Ascending aorta (tissue), 2 donors: Measurements from ENCODE around the gene EVI5L. TPM values are rescaled to one million over a fixed set of nuclear protein-coding genes. Genes with fewer than 3 reads are reported as not detected.

ENCODE experiments used
- DNase-seq, 2 donors: peaks; one replicate each; pipeline ENCODE4 v3.0.0-alpha.2; 2019; ENCODE audit warnings: low spot score in 2 of 2
- H3K27ac ChIP-seq, 2 donors: fragments of 200-600 bp; sonication (generic); one replicate each; pipeline ENCODE4 v1.5.1; 2016 to 2017; ENCODE audit warnings: mild to moderate bottlenecking in 1 of 2
- H3K27me3 ChIP-seq: fragments of 200-600 bp; sonication (generic); one replicate; pipeline ENCODE4 v1.5.1; 2017
- H3K36me3 ChIP-seq, 2 donors: fragments of 200-600 bp; sonication (generic); one replicate each; pipeline ENCODE4 v1.5.1; 2016
- H3K4me1 ChIP-seq, 2 donors: fragments of 200-600 bp; sonication (generic); one replicate each; pipeline ENCODE4 v1.5.1; 2016 to 2017; ENCODE audit warnings: mild to moderate bottlenecking in 1 of 2
- H3K4me3 ChIP-seq, 2 donors: fragments of 200-600 bp; sonication (generic); one replicate each; pipeline ENCODE4 v1.5.1; 2016 to 2017; ENCODE audit warnings: mild to moderate bottlenecking in 1 of 2
- H3K9me3 ChIP-seq, 2 donors: fragments of 200-600 bp; sonication (generic); one replicate each; pipeline ENCODE4 v1.5.1; 2016
- CTCF ChIP-seq, 3 experiments: fragments of 200-600 bp in 2 of 3; fragments of 450-650 bp in 1 of 3; sonication (generic) in 2 of 3; IDR thresholded peaks; one replicate each; pipeline ENCODE4 v1.5.1; 2016 to 2019; ENCODE audit warnings: antibody characterized with exemption in 3 of 3, mild to moderate bottlenecking in 1 of 3, moderate library complexity in 1 of 3
- intact Hi-C: fragments of 100-400 bp; cut with DNase I; formaldehyde crosslinking; loops from one replicate; pipeline ENCODE4 v1.15.1; 2023
- total RNA-seq: library from RNA; depleted of rRNA; stranded (reverse); fragments of >200 nt; gene quantifications from one replicate; pipeline ENCODE4 v1.1.0, GENCODE V29; 2016

Gene EVI5L
- total RNA-seq, 1 donor from 2014 or later: 27.7 TPM

- Histone ChIP-seq H3K27me3 (no peaks in the 10 kb centered on the region), H3K4me3 (peak overlapping the region; percentile 20 to 21), H3K9me3 (no peaks in the 10 kb centered on the region), H3K36me3 (peaks cover 6 to 22% of the 10 kb centered on the region in 2 donors), H3K27ac (no peak overlapping the region), H3K4me1 (no peaks in the 10 kb centered on the region)
- DNase-seq: no peak
- intact Hi-C loops: no loop called here
- TF ChIP-seq CTCF (IDR thresholded peaks at IDR 0.05): no peak
Measured at GRCh38 chr19:7862413-7862951, 32.5 kb downstream of the EVI5L start.

- no peak overlapping the region for H3K4me3 ChIP-seq
- no peak overlapping the region for H3K27ac ChIP-seq
- no peak for DNase-seq
- H3K4me1 ChIP-seq: peaks cover under 1 to 1% of the 10 kb centered on the region in 2 donors
- no peaks in the 10 kb centered on the region for H3K9me3 ChIP-seq
- no peak for TF ChIP-seq CTCF (IDR thresholded peaks at IDR 0.05)
- H3K27me3 ChIP-seq: peaks cover under 1% of the 10 kb centered on the region
- intact Hi-C loops: no loop called here
- peaks cover 6 to 14% of the 10 kb centered on the region in 2 donors for H3K36me3 ChIP-seq
Measured at GRCh38 chr19:7863157-7863970, 33.3 kb downstream of the EVI5L start.

GRCh38 chr19:7863971-7864689 lies 34.1 kb downstream of the EVI5L start:
- intact Hi-C loops: no loop called here
- peaks cover 7 to 9% of the 10 kb centered on the region in 2 donors for H3K4me1 ChIP-seq
- no peak overlapping the region for H3K27ac ChIP-seq
- no peak for DNase-seq
- no peak for TF ChIP-seq CTCF (IDR thresholded peaks at IDR 0.05)
- H3K9me3 ChIP-seq: no peaks in the 10 kb centered on the region
- H3K36me3 ChIP-seq: peaks cover 6 to 13% of the 10 kb centered on the region in 2 donors
- H3K27me3 ChIP-seq: peaks cover 4% of the 10 kb centered on the region
- no peak overlapping the region for H3K4me3 ChIP-seq

DNA sequence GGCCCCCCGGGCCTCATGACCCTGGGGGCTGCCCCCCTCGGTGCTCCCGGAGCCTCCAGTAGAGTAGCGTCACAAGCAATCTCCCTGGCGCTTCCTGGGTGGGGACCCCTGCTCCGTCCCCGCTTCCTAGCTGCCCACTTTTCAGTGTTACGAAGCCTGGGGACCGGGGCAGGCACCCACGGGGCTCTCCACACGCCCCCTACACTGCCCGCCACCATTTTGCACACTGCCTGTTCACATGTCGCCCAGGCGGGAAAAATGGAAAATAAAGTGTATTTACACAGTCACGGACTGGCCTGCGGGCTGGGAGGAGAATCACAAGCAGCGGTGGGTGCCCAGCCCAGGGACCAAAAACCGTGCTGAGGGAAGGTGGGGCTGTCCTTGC lies 34.7 kb downstream of the EVI5L start:
- no peak overlapping the region for H3K27ac ChIP-seq
- DNase-seq: no peak
- peaks cover 6 to 10% of the 10 kb centered on the region in 2 donors for H3K36me3 ChIP-seq
- intact Hi-C loops: no loop called here
- peaks cover 12 to 14% of the 10 kb centered on the region in 2 donors for H3K4me1 ChIP-seq
- peaks cover 4% of the 10 kb centered on the region for H3K27me3 ChIP-seq
- H3K9me3 ChIP-seq: no peaks in the 10 kb centered on the region
- TF ChIP-seq CTCF (IDR thresholded peaks at IDR 0.05): no peak
- no peak overlapping the region for H3K4me3 ChIP-seq

GRCh38 chr19:7865262-7865911 lies 35.4 kb downstream of the EVI5L start:
- Histone ChIP-seq H3K4me3 (no peak overlapping the region), H3K4me1 (peaks cover 14 to 15% of the 10 kb centered on the region in 2 donors), H3K9me3 (no peaks in the 10 kb centered on the region), H3K36me3 (peaks cover 6 to 8% of the 10 kb centered on the region in 2 donors), H3K27ac (no peak overlapping the region), H3K27me3 (peaks cover 4% of the 10 kb centered on the region)
- intact Hi-C loops: no loop called here
- no peak for TF ChIP-seq CTCF (IDR thresholded peaks at IDR 0.05)
- DNase-seq: no peak
